HepG2 (cell line): Measurements from ENCODE around the gene GON4L. TPM values are rescaled to one million over a fixed set of nuclear protein-coding genes. Genes with fewer than 3 reads are reported as not detected.

ENCODE experiments used
- ATF7 ChIP-seq, 2 experiments: fragments of 450-650 bp in 1 of 2; sonication (generic) in 1 of 2; formaldehyde crosslinking in 1 of 2; IDR thresholded peaks; 2 replicates each; pipeline versions ENCODE4 v1.4.0 to v1.6.1; 2016 to 2020; ENCODE audit warnings: antibody characterized with exemption in 1 of 2, mild to moderate bottlenecking in 1 of 2, missing genetic modification reagents in 1 of 2
- HIVEP1 ChIP-seq: sonication (generic); formaldehyde crosslinking; IDR thresholded peaks from 2 replicates; pipeline ENCODE4 v1.4.0; 2020; ENCODE audit warnings: mild to moderate bottlenecking, missing genetic modification reagents
- KLF11 ChIP-seq: IDR thresholded peaks from 2 replicates; pipeline ENCODE4 v1.6.1; 2016; ENCODE audit warnings: missing compliant biosample characterization
- MAFG ChIP-seq: sonication (generic); formaldehyde crosslinking; IDR thresholded peaks from 2 replicates; pipeline ENCODE4 v1.5.1; 2020; ENCODE audit warnings: mild to moderate bottlenecking, missing genetic modification reagents
- SP1 ChIP-seq, 2 experiments: fragments of 450-650 bp in 1 of 2; sonication (generic) in 1 of 2; formaldehyde crosslinking in 1 of 2; IDR thresholded peaks; 2 replicates each; pipeline versions ENCODE4 v1.4.0 to v1.6.1; 2016 to 2020; ENCODE audit warnings: missing genetic modification reagents in 1 of 2
- ZNF530 ChIP-seq: sonication (generic); formaldehyde crosslinking; IDR thresholded peaks from 2 replicates; pipeline ENCODE4 v1.5.0; 2020; ENCODE audit warnings: low read depth, mild to moderate bottlenecking, missing genetic modification reagents
- polyA plus RNA-seq, 8 experiments: library from polyadenylated mRNA; depleted of rRNA in 3 of 8; stranded (reverse) in 7 of 8; unstranded in 1 of 8; fragments of >200 nt; fragmentation: Illumina TruSeq in 4 of 8; extraction: Trizol in 4 of 8; gene quantifications; 2 replicates each; pipeline versions ENCODE4 v1.2.1 to v1.2.3, GENCODE V29; 2011 to 2016; ENCODE audit warnings: low read depth in 4 of 8, missing spikeins in 1 of 8, mixed read lengths in 1 of 8; ENCODE audit not compliant: insufficient read depth in 1 of 8
- total RNA-seq, 5 experiments: library from RNA; depleted of rRNA; stranded (reverse); fragments of >200 nt; fragmentation: Illumina TruSeq; extraction: Trizol; gene quantifications; 2 replicates each; pipeline ENCODE4 v1.2.3, GENCODE V29; 2016; ENCODE audit warnings: low read depth in 1 of 5
- TF ChIP-seq, protein P1 (sequence below): sonication (generic); formaldehyde crosslinking; IDR thresholded peaks from 2 replicates; pipeline ENCODE4 v1.4.0; 2020; ENCODE audit warnings: mild to moderate bottlenecking, low read depth, missing genetic modification reagents
- TF ChIP-seq, protein P2 (sequence below): sonication (generic); formaldehyde crosslinking; IDR thresholded peaks from 2 replicates; pipeline ENCODE4 v1.4.0; 2020; ENCODE audit warnings: missing genetic modification reagents
- TF ChIP-seq, protein P3 (sequence below): sonication (generic); formaldehyde crosslinking; IDR thresholded peaks from 2 replicates; pipeline ENCODE4 v1.5.1; 2020; ENCODE audit warnings: mild to moderate bottlenecking, moderate library complexity, missing genetic modification reagents
- TF ChIP-seq, protein P4 (sequence below): sonication (generic); formaldehyde crosslinking; conservative IDR thresholded peaks from 2 replicates; pipeline ENCODE4 v1.4.0; 2020; ENCODE audit warnings: missing genetic modification reagents
- TF ChIP-seq, protein P5 (sequence below): sonication (generic); formaldehyde crosslinking; IDR thresholded peaks from 2 replicates; pipeline ENCODE4 v1.8.1; 2023; ENCODE audit warnings: mild to moderate bottlenecking, missing genetic modification reagents
- TF ChIP-seq, protein P6 (sequence below): sonication (generic); formaldehyde crosslinking; IDR thresholded peaks from 2 replicates; pipeline ENCODE4 v1.5.0; 2020; ENCODE audit warnings: mild to moderate bottlenecking, missing genetic modification reagents
- TF ChIP-seq, protein P7 (sequence below): sonication (generic); formaldehyde crosslinking; IDR thresholded peaks from 2 replicates; pipeline ENCODE4 v1.5.0; 2020; ENCODE audit warnings: mild to moderate bottlenecking, missing genetic modification reagents

Gene GON4L
- total and polyA plus RNA-seq, 2 of the 13 experiments (the other 11 are each of a cell fraction or from before 2014, with no cell fraction given): 14.6 to 19.6 TPM

DNA sequence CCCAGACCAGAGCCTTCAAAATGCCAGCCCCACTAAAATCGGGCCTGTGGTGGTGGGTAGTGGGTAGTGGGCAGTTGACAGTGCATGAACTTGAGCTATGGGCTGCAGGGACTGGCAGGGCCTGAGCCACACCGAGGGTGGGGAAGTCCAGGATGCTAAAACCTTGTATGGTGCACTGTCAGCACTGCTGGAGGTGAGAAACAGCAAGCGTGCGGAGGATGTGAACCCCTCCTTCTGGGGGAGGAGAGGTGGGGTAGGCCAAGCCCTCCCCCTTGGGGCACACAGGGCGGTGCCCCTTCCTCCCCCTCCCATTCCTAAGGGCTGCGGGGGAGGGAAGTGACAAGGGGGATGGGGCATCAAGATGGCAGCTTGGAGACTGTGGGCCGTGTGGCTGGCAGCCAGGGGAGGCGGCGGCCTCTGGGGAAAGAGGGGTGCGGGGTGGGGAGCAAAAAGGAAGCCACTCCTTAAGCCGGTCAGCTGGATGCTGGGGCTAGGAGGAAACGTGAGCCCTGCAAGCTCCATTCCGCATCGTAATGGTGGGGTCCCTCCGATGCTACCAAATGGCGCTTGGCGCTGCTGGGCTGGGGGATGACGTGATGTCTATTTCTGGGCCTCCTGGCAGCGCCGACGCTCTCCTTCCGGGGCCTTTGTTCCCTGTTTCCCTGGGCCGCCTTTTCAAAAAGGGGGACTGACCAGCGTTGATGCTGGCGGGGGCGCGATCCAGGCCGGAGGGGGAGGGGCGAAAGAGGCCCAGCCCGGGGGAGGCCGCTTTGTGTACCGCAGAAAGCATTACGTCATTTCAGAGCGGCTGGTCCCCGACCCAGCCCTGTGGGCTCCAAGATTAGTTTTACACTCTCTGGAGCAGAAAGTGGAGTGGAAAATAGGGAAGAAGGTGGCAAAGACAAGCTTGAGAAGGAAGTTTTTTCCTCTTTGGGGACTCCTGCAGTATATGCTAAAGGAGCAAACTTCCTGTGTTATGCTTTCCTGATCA, 3.2 kb upstream of the GON4L start (continued):
- TF ChIP-seq, protein P1, sequence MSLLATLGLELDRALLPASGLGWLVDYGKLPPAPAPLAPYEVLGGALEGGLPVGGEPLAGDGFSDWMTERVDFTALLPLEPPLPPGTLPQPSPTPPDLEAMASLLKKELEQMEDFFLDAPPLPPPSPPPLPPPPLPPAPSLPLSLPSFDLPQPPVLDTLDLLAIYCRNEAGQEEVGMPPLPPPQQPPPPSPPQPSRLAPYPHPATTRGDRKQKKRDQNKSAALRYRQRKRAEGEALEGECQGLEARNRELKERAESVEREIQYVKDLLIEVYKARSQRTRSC (CRISPR knock-in tag): no peak
- TF ChIP-seq SP1 (IDR thresholded peaks at IDR 0.05) (no peak), SP1 (CRISPR knock-in tag; IDR thresholded peaks at IDR 0.05) (no peak), HIVEP1 (CRISPR knock-in tag) (no peak), MAFG (CRISPR knock-in tag) (no peak), ATF7 (IDR thresholded peaks at IDR 0.05) (peak; percentile 97), ATF7 (CRISPR knock-in tag; IDR thresholded peaks at IDR 0.05) (peak; percentile 80), KLF11 (no peak), ZNF530 (CRISPR knock-in tag) (no peak)
- TF ChIP-seq, protein P2, sequence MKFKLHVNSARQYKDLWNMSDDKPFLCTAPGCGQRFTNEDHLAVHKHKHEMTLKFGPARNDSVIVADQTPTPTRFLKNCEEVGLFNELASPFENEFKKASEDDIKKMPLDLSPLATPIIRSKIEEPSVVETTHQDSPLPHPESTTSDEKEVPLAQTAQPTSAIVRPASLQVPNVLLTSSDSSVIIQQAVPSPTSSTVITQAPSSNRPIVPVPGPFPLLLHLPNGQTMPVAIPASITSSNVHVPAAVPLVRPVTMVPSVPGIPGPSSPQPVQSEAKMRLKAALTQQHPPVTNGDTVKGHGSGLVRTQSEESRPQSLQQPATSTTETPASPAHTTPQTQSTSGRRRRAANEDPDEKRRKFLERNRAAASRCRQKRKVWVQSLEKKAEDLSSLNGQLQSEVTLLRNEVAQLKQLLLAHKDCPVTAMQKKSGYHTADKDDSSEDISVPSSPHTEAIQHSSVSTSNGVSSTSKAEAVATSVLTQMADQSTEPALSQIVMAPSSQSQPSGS (CRISPR knock-in tag): peak; percentile 78
- TF ChIP-seq, protein P3, sequence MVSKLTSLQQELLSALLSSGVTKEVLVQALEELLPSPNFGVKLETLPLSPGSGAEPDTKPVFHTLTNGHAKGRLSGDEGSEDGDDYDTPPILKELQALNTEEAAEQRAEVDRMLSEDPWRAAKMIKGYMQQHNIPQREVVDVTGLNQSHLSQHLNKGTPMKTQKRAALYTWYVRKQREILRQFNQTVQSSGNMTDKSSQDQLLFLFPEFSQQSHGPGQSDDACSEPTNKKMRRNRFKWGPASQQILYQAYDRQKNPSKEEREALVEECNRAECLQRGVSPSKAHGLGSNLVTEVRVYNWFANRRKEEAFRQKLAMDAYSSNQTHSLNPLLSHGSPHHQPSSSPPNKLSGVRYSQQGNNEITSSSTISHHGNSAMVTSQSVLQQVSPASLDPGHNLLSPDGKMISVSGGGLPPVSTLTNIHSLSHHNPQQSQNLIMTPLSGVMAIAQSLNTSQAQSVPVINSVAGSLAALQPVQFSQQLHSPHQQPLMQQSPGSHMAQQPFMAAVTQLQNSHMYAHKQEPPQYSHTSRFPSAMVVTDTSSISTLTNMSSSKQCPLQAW: 0 out of 2 replicates have a peak, but pooled peaks have one; percentile 24
- TF ChIP-seq, protein P4, sequence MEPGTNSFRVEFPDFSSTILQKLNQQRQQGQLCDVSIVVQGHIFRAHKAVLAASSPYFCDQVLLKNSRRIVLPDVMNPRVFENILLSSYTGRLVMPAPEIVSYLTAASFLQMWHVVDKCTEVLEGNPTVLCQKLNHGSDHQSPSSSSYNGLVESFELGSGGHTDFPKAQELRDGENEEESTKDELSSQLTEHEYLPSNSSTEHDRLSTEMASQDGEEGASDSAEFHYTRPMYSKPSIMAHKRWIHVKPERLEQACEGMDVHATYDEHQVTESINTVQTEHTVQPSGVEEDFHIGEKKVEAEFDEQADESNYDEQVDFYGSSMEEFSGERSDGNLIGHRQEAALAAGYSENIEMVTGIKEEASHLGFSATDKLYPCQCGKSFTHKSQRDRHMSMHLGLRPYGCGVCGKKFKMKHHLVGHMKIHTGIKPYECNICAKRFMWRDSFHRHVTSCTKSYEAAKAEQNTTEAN (CRISPR knock-in tag): no peak
- TF ChIP-seq, protein P5, sequence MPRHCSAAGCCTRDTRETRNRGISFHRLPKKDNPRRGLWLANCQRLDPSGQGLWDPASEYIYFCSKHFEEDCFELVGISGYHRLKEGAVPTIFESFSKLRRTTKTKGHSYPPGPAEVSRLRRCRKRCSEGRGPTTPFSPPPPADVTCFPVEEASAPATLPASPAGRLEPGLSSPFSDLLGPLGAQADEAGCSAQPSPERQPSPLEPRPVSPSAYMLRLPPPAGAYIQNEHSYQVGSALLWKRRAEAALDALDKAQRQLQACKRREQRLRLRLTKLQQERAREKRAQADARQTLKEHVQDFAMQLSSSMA: no peak
- TF ChIP-seq, protein P6, sequence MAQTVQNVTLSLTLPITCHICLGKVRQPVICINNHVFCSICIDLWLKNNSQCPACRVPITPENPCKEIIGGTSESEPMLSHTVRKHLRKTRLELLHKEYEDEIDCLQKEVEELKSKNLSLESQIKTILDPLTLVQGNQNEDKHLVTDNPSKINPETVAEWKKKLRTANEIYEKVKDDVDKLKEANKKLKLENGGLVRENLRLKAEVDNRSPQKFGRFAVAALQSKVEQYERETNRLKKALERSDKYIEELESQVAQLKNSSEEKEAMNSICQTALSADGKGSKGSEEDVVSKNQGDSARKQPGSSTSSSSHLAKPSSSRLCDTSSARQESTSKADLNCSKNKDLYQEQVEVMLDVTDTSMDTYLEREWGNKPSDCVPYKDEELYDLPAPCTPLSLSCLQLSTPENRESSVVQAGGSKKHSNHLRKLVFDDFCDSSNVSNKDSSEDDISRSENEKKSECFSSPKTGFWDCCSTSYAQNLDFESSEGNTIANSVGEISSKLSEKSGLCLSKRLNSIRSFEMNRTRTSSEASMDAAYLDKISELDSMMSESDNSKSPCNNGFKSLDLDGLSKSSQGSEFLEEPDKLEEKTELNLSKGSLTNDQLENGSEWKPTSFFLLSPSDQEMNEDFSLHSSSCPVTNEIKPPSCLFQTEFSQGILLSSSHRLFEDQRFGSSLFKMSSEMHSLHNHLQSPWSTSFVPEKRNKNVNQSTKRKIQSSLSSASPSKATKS (CRISPR knock-in tag): no peak
- TF ChIP-seq, protein P7, sequence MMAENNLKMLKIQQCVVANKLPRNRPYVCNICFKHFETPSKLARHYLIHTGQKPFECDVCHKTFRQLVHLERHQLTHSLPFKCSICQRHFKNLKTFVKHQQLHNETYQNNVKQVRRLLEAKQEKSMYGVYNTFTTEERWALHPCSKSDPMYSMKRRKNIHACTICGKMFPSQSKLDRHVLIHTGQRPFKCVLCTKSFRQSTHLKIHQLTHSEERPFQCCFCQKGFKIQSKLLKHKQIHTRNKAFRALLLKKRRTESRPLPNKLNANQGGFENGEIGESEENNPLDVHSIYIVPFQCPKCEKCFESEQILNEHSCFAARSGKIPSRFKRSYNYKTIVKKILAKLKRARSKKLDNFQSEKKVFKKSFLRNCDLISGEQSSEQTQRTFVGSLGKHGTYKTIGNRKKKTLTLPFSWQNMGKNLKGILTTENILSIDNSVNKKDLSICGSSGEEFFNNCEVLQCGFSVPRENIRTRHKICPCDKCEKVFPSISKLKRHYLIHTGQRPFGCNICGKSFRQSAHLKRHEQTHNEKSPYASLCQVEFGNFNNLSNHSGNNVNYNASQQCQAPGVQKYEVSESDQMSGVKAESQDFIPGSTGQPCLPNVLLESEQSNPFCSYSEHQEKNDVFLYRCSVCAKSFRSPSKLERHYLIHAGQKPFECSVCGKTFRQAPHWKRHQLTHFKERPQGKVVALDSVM (CRISPR knock-in tag): peak; percentile 56
